ENCODE results near the gene VAV2.

GRCh38 chr9:133981589-133981957, 10.6 kb downstream of the VAV2 start:
- TF ChIP-seq CTCF (conservative IDR thresholded peaks at IDR 0.05; ENCODE audit: low read depth, low read length) (no peak), EZH2phosphoT487 (IDR thresholded peaks at IDR 0.05; ENCODE audit: borderline replicate concordance, low read length) (no peak), EZH2 (IDR thresholded peaks at IDR 0.05; ENCODE audit: low read length, unreplicated experiment) (no peak)
